Right renal pelvis (tissue), 4 donors: ENCODE measurements around the gene USP36. TPM values are rescaled to one million over a fixed set of nuclear protein-coding genes. Genes with fewer than 3 reads are reported as not detected.

Source experiments
- DNase-seq, 4 donors: peaks; one replicate each; pipeline ENCODE4 v3.0.0-alpha.2; 2013; ENCODE audit warnings: low read depth in 4 of 4, low spot score in 3 of 4, missing footprints in 1 of 4
- polyA plus RNA-seq, 4 donors: library from polyadenylated mRNA; unstranded; fragments of 120-200 nt; gene quantifications; one replicate each; pipeline ENCODE4 v1.2.1, GENCODE V29; 2013; ENCODE audit not compliant: insufficient read length in 4 of 4

USP36 gene
- polyA plus RNA-seq, 4 donors, result 37.8 to 48.7 (median 42.0) TPM

DNA sequence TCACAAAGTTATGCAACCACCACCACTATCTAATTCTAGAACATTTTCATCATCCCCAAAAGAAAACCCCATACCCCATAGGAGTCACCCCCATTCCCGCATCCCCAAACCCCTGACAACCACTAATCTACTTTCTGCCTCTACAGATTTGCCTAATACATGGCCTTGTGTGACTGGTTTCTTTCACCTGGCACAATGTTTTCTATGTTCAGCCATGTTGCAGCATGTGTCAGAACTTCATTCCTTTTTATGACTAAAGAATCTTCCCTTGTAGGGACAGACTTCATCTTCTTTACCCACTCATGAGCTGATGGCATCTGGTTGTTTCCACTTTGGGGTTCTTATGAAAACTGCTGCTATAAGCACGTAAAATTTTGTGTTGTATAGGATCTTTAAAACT is 93.1 kb downstream of the USP36 start:
- no peak for DNase-seq

DNA sequence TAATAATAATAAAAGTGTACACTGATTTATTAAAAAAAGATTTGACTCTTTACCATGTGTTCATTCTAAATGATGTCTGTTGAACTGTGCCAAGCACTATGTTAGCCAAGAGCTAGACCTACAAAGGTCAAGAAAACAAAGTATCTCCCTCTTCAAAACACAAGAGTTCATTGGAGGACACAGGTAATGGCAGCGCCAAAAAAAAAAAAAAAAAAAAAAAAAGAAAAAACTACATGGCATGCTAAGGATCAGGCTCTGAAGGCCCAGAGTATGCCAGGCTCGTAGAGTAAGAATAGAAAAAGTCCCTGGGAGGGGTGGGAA is 93.7 kb downstream of the USP36 start:
- no peak for DNase-seq

DNA sequence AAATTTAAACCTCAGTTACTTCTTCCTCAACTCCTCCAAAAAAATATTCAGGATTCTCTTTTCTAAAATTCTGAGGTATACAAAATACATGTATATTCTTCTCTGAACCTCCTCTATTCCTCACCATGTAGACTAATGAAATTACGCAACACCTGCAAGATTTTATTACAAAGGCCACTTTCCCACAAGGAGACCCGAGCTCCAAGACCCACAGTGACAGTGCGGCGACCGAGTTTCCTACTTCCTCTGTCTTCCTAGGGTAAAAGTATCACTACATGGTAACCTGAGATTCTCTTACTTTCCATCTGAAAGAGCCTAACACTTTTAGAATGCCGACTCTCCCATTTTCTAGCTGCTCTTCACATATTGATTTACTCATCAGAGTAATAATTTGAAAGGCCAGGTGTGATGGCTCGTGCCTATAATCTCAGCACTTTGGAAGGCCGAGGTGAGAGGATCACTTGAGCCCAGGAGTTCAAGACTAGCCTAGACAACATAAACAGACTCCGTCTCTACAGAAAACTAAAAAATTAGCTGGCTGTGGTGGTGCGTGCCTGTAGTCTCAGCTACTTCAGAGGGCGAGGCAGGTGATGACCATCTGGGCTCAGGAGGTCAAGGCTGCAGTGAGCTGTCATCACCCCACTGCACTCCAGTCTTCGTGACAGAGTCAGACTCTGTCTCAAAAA is 94.2 kb downstream of the USP36 start:
- DNase-seq, result no peak

Other genes with a start within 250 kb of the USP36 start
- 10 to 100 TPM; 22.6 to 26.7 (median 25.4) TPM for gene CYTH1, start 58.5 kb downstream of the USP36 start, polyA plus RNA-seq
- under 1 TPM in 2 of 4 donors, not detected in 2; 0.10 to 0.13 TPM for gene CEP295NL, start 62.4 kb upstream of the USP36 start, polyA plus RNA-seq
- gene TIMP2, start 84.6 kb upstream of the USP36 start, polyA plus RNA-seq, result 100 to 1,000 TPM; 166 to 194 (median 183) TPM
- 100 to 1,000 TPM; 114 to 156 (median 136) TPM for gene LGALS3BP, start 139.1 kb upstream of the USP36 start, polyA plus RNA-seq
- gene CANT1, start 168.9 kb upstream of the USP36 start, polyA plus RNA-seq, result 10 to 100 TPM; 44.6 to 55.8 (median 49.6) TPM
- gene C1QTNF1, start 183.4 kb upstream of the USP36 start, polyA plus RNA-seq, result 1 to 10 TPM; 2.0 to 3.2 (median 2.7) TPM
- 10 to 100 TPM in 3 of 4 donors, 1 to 10 TPM in 1; 9.6 to 28.7 (median 21.2) TPM for gene ENGASE, start 234.0 kb upstream of the USP36 start, polyA plus RNA-seq